Inflammatory macrophage (primary cell): ENCODE results near the gene STK32A.
"Not testable (repeated sequence)": the region's sequence is repeated elsewhere in the genome, so short reads cannot be mapped to it uniquely, and the experiment has no call there.

Source experiments
- DNase-seq, 2 donors: peaks; one replicate each; pipeline ENCODE4 v3.0.0-alpha.2; 2020 to 2022

STK32A gene

GRCh38 chr5:147346006-147346561 is 111.3 kb downstream of the STK32A start:
- no peak for DNase-seq

DNA sequence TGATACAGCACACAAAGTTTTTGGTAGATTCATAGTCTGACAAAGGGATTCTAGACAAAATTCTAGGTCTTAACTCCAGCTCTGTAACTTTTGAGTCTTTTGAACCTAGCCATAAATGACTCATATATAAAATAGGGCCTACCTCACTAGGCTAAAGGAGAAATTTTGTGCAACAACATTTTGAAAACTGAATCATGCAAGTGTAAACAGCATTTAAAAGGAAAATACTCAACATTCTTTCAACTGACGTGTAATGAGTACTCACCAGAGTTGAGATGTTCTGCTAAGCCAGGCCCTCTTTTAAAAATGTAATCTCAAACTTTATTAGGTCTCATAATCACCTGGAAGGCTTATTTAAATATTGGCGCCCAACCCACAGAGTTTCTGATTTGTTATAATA is 113.2 kb downstream of the STK32A start:
- DNase-seq: no peak

DNA sequence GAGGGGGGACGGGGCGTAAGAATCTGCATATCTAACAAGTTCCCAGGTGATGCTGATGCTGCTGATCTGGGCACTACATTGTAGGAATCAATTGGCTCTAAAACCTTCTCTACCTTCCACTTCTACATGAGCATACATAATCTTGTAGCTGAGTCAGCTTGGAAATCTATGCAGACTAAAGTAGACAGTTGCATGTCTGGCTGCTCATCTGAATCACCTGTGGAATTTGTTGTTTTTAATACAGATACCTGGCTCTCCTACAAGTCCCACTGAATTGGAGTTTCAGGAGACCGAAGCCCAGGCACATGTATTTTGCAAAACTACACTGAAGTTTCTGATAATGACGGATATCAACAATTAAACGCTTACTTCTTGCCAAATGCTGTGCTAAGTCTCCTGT is 113.6 kb downstream of the STK32A start:
- no peak for DNase-seq

DNA sequence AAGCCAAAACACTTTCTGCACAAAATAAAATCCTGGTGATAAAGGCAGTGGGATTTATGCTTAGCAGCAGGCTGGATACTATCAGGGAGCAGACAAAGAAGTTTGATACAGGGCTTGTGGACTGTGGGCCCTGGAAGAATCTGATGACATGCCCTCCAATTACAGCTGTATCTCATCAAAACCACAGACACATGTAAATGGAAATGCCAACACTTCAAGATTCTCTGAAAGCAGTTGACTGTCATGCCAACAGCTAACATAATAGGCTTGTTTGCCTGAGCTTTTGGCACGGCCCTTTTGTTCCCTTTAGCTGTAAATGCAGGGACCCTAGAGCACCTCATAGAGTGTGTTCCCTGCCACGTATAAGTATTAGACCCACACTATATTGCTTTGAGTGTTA is 114.4 kb downstream of the STK32A start:
- DNase-seq: no peak

- DNase-seq: no peak
These were observed 124.3 kb downstream of the STK32A start for GRCh38 chr5:147359101-147359500.

DNA sequence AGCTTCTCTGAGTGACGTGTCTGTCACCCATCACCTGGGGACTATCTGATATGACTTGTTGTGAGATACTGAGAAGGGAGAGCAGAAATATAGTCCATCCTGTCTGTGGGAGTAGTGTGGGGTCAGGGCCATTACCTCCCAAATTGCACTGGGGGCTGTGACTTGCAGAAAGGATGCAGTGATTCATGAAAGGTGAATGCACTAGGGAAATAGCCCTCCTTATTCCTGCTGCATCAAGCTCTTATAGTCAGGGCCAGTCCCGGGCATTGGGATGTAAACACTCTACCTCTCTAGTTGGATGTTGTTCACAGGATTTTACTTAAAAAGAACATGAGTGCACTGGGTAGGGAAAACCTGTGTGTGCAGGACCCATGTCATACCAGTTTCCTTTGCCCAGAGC is 124.8 kb downstream of the STK32A start:
- no peak for DNase-seq

- DNase-seq: no peak
These were observed 126.0 kb downstream of the STK32A start for GRCh38 chr5:147360816-147361215.

GRCh38 chr5:147361441-147362175 is 126.8 kb downstream of the STK32A start:
- no peak for DNase-seq

- DNase-seq: not testable (repeated sequence)
These were observed 132.6 kb downstream of the STK32A start for GRCh38 chr5:147367381-147367780.

DNA sequence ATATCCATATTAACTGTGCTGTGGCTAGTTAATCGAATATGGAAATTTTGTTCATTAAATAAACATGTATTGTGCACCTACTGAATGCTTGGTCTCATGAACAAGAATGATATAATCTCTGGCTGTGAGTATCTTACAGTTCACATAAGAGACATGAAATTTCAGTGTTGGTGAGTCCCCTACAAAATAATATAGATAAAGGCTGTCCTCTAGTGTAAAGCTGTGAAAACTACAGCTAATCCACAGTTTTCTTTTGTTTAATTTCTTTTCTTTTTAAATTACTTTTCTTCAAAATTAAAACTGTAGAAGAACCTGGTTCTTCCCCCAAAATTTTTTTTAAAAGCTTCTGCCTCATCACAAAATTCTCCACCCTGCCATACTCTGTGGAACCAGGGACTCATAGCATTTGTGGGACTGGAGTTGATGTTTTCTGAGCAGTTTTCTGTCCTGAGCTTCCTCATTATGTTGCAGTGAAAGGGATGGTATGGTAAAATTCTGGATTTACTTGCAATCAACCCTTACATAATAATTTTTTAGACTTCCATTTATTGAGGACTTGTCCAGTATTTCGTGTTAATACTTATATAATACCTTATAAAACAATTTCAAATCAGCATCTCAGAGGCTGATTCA is 135.0 kb downstream of the STK32A start:
- DNase-seq: no peak

GRCh38 chr5:147371290-147371689 is 136.5 kb downstream of the STK32A start:
- no peak for DNase-seq

- peak in 1 of 2 donors; percentile 24 for DNase-seq
These were observed 137.4 kb downstream of the STK32A start for GRCh38 chr5:147372191-147372590.

DNA sequence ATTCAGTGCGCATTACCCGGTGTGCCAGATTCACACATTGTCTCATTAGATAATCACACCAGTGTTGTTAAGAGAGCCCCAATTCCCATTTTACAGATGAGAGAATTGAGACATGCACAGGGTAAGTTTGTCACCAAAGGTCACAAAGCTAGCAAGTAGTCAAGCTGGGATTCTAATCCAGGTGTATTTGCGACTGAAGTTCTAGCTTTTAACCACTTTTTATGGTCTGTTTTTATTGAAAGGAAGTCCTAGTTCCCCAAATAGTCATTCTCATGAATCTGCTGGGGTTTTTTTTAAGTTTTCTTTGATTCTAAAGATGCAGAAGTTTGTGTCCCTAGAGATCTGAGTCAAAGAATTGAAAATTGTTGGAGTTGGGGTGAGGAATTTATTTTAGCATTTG is 138.5 kb downstream of the STK32A start:
- no peak for DNase-seq

DNA sequence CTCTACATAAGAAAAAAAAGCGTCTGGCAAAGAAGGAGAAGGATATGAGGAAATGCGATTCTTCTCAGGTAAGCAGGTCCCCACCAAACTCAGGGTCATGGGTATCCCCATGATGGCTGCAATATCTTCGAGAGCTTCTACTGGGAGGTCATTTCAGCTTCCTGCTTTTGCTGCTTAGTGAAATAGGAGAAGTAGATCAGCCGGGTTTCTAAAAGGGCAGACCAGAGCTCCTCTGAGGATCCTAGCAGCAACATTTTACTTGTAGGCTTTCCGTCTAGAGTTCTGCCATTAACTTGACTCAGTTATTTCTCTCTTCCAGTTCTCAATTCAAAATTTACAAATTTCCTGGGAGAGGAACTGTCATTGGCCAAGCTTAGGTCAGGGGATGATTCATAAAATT is 140.3 kb downstream of the STK32A start:
- DNase-seq: peak; percentile 35 to 53

DNA sequence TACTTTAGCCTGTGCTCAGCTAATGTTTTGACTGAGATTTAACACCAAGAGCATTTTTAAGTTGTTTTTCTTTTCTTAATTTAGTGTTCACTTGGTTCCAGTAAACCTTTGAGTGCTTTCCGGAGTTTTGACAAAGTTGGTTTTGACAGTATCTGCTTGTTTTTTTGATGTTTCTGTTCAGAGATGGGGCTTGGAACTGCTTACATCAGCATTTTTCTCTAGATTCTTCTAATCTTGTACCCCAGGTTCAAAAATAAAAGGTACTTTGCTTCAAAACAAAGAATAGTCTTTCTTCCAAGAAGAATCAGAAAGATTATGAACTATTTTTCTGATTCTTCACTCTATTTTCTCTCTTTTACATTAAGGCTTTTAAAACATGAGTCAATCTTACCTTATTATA is 142.9 kb downstream of the STK32A start:
- no peak for DNase-seq

DNA sequence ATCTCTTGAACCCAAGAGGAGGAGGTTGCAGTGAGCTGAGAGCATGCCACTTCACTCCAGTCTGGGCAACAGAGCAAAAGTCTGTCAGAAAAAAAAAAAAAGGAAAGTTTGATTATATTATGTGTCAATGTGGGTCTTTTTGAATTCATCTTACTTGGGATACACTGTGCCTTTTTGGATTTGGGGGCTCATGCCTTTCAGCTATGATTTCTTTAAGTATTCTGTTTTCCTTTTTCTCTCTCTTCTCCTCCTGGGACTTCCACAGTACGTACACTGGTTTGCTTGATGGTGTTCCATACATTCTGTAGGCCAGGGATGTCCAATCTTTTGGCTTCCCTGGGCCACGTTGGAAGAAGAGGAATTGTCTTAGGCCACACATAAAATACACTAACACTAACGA is 146.7 kb downstream of the STK32A start:
- no peak for DNase-seq

- no peak for DNase-seq
These were observed 147.9 kb downstream of the STK32A start for GRCh38 chr5:147382776-147383175.

- no peak for DNase-seq
These were observed 149.7 kb downstream of the STK32A start for GRCh38 chr5:147384346-147385193.

GRCh38 chr5:147387109-147387508 is 152.3 kb downstream of the STK32A start:
- DNase-seq: no peak

DNA sequence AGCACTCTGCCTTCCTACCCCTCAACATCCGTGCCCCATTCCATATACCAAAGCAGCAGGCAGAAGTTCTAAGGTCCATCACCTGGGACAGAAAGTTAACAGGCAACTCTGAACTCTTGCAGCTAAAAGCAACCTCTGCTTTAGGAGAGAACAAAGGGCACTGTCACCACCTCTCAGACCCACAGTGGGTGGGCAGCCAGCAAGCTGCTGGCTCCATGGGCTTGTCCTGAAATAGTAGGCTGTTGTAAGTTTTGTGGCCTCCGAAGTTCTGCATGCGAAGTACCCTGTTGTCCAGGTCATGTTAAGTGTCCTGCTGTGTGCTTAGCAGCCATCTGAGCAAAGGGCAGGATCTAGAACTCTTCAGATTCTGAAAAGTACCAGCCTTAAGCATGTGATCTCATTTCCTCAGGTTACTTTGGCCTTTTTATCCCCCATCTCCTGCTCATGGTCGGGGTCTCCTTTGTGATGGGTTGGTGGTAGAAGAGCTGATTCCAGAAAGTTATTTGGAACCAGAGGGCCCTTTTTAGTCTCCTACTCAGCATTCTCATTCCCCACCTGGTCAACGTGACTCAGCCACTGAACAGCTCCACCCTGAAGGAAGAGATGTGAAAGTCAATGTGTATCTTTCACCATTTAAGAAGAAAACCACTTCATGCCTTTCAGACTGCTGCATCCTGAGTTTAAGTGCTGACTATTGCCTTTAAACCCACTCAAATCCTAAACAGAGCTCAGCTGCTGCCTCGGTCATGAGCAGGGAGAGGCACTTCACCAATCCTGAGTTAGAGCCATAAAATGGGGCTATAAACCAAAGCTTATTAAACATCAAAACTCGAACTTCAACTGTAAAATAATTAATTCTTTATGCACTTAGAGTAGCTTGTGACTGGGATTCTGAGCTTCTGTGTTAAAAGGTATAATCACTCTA is 153.6 kb downstream of the STK32A start:
- DNase-seq: no peak

GRCh38 chr5:147390654-147391225 is 155.9 kb downstream of the STK32A start:
- DNase-seq: peak; percentile 42 to 70

- peak; percentile 47 to 67 for DNase-seq
These were observed 157.0 kb downstream of the STK32A start for GRCh38 chr5:147391781-147392180.
